Esophagus muscularis mucosa (tissue), 3 donors: ENCODE data around the gene NREP.

Experiments used
- CTCF ChIP-seq, 3 experiments: fragments of 200-600 bp in 2 of 3; fragments of 450-650 bp in 1 of 3; sonication (generic) in 2 of 3; IDR thresholded peaks; one replicate each; pipeline ENCODE4 v1.5.1; 2017 to 2019; ENCODE audit warnings: antibody characterized with exemption in 3 of 3, mild to moderate bottlenecking in 2 of 3, moderate library complexity in 1 of 3
- POLR2A ChIP-seq: fragments of 450-650 bp; IDR thresholded peaks from one replicate; pipeline ENCODE4 v1.6.1; 2017; ENCODE audit warnings: antibody characterized with exemption, moderate library complexity, mild to moderate bottlenecking, low read depth
- POLR2AphosphoS5 ChIP-seq, 2 donors: sonication (generic); formaldehyde crosslinking; IDR thresholded peaks; one replicate each; pipeline ENCODE4 v1.6.1; 2017; ENCODE audit warnings: antibody characterized with exemption in 2 of 2

GRCh38 chr5:111775224-111775623, 18.2 kb upstream of the NREP start:
- TF ChIP-seq CTCF (IDR thresholded peaks at IDR 0.05) (no peak), POLR2A (no peak), POLR2AphosphoS5 (IDR thresholded peaks at IDR 0.05) (peak in 1 of 2 donors; percentile 13)
